GOT3 (cell line): ENCODE data around the gene CCDC32.
"Not testable (repeated sequence)": the region's sequence is repeated elsewhere in the genome, so short reads cannot be mapped to it uniquely, and the experiment has no call there.

Experiments
- DNase-seq: peaks from one replicate; lab custom pipeline; 2025; ENCODE audit warnings: mixed read lengths; lab: John Stamatoyannopoulos, UW

CCDC32 gene

DNA sequence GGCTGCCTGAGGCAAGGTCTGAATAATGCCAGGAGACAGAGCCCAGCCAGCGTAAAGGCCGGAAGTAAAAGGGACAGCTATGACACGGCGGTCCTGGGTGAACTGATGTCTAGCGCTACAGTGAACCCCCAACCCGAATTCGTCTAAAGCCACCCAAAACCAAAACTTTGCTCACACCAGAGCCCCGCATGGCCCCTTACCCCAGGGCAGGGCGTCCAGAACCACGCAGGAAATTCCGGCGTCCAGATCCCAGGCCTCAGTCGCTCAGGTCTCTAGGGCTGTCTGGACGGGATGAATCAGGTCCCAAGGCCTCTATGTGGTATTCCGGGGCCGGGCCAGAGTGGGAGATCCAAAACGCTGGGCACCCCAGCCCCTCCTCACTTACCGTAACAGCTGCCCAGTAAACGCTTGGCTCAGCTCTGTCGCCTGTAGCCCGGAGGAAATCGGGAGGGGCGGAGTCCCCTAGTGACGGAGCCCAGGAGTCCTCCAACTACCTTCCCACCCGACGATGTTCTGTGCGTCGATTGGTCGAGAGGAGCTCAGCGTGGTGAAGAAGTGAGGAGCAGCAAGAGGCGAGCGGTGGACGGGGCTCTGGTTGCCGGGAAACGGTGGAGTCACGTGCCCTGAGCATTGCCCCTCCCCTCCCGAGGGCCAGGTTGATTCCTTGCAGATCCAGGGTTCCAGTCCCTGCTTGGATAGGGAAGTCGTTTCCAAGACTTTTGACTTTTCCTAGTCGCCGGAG, at the start of gene CCDC32:
TSS of gene CCDC32 (minus strand) at position 452 of the 742 bp plus-strand sequence. CDS start 2,027 bp downstream, outside the sequence.
- DNase-seq = peak; percentile 86

DNA sequence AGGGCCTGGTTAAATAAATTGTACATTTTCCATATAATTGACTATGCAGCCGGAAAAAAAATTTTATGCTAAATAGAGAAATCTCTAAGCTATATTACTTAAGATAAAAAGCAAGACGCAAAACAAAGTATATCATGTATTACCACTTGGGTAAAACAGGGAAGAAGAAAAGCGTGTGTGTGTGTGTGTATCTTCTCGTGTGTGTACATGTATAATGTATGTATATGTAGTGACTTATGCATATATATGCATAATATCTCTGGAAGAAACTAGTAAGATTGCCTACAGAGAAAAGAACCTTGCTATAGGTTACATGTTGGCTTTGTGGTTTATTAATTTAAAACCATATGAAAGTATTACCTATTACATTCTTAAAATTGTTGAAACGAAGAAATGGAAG, 48.2 kb upstream of the CCDC32 start:
- DNase-seq = no peak

DNA sequence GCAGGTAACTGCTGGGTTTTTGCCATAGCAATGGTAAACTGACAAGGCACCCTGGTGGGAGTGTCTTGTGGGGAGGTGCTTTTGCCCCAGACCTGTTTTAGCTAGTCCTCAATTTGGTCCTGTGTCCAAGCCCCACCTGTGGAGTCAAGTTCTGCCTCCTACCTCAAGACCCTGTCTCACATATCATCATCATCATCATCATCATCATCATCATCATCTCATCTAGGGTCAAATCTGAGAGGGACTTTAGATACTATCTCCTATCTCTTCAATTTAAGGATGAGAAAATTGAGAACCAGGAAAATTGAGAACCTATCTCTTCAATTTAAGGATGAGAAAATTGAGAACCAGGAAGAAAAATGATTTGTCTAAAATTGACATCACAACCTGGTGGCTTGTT, 39.1 kb upstream of the CCDC32 start:
- DNase-seq = no peak

DNA sequence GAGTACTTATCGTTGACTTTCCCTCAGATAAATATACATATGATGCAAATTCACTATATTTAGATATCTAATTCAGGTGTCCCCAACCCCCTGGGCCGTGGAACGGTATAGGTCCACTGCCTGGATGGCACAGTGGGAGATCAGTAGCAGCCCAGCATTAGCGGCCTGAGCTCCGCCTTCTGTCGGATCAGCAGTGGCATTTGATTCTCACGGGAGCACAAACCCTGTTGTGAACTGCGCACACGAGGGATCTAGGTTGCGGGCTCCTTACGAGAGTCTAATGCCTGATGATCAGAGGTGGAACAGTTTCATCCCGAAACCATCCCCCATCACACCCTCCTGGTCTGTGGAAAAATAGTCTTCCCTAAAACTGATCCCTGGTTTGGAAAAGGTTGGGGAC, 36.1 kb upstream of the CCDC32 start:
- DNase-seq = no peak

- DNase-seq = no peak
Measured at GRCh38 chr15:40598672-40599071, 33.8 kb upstream of the CCDC32 start.

DNA sequence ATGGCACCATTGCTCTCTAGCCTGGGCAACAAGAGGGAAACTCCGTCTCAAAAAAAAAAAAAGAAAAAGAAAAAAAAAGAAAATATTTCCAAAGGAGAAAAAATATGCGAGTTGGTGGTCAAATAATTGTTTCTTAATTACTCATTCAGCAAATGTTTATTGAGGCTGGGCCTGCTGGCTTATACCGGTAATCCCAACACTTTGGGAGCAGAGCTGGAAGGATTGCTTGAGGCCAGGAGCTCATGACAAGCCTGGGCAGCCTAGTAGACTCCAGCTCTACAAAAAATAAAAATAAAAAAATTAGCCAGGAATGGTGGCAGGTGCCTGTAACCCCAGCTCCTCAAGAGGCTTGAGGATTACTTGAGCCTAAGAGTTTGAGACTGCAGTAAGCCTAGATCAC, 33.3 kb upstream of the CCDC32 start:
- DNase-seq = no peak

DNA sequence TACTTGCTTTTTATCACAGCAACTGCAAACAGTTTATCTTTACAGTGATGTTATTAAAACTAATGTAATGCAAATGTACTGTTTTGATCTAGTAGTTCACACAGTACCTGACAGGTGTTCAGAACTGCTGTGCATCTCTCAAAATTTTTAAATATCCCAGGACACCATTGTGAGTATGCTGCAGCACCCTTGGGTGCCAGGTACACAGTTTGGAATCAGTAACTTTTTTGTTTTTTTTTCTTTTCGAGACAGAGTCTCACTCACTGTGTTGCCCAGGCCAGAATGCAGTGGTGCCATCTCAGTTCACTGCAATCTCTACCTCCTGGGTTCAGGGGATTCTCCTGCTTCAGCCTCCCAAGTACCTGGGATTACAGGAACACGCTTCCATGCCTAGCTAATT, 32.2 kb upstream of the CCDC32 start:
- no peak for DNase-seq

DNA sequence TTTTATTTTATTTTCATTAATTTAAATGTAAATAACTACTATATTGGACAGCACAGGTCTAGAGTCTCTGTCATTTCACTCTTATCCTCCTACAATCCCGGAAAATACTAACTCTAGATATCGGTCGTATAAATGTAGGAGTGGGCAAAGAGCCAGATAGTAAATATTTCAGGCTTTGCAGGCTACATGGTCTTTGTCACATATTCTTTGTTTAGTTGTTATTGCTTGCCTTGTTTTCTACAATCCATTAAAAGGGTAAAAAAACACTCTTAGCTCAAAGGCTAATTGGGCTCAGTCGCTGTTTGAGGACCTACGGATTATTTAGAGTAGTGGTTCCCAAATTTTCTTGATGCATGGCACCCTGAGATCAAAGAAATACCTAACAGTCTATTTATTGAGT, 30.9 kb upstream of the CCDC32 start:
- no peak for DNase-seq

DNA sequence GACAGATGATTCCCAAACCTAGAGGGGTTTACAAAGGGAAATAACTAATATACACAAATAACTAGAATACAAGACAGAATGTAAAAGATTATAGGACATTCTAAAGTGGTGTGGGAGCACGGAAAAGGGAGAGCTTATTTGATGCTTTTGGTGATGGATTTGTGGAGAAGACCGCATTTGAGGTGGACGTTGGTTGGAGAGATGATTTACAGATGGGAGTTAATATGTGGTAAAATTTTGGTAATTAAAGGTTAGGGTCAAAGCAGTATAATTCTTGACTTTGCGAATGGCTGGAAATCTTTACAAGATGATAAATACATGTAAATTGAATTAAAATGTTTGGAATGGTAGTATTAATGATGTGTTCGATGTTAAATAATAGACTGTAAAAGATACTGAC, 30.4 kb upstream of the CCDC32 start:
- no peak for DNase-seq

DNA sequence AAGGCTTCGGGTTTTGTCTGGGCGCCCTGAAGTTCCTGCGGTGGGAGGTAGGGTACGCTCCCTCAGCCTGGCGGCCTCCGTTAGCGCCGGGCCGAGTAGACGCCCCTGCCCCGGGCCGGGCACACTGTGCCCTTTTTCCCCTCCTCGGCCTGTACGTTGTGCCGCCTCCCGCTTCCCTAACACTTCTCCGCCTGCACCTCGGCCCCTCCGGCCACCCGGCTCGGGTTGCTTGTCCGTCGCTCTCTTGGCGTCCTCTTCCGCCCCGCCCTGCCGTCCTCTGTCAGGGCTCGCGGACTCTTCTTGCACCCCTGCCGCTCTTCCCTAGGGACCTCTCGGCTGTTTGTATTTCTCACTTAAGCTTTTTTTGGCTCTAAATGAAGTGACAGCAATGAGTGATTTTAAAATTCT, 29.6 kb upstream of the CCDC32 start:
- peak; percentile 56 for DNase-seq

DNA sequence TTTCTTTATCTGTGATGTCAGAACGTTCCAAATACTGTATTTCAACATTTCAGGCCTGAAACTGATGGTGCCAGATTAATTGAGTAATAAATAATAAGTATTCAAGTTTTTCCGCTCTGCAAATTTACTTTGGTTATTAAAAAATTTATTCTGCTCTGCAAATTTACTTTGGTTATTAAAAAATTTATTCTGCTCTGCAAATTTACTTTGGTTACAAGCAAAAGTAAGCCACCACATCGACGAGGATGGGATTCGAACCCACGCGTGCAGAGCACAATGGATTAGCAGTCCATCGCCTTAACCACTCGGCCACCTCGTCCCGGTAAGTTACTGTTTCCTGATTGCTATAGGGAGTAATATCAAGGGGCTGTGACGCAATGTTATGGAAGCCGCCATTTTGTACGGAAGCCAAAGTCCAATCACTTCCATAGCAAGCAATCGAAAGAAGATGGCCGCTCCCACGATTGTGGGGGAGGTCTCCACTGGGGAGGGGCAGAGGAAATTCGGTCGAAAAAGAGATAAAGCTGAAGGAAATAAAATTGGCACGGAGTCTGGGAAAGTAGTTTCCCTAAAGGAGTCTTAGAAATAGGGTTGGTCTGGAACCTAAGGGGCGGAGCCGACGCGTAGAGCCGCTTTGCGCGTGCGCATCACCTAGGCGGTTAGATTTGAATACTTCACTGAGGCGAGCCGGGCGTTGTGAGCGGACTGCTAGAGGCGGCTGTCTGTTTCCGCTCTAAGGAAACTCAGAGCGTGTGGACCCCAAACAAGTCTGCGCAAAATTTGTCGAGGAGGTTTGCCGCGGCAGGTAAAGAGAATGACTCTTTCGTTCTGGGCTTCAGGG, 29.0 kb upstream of the CCDC32 start, which contains the start of gene KNL1:
TSS of gene KNL1 (plus strand) at position 662 of the 841 bp plus-strand sequence. CDS start 8,683 bp downstream, outside the sequence.
- DNase-seq = peak; percentile 87

DNA sequence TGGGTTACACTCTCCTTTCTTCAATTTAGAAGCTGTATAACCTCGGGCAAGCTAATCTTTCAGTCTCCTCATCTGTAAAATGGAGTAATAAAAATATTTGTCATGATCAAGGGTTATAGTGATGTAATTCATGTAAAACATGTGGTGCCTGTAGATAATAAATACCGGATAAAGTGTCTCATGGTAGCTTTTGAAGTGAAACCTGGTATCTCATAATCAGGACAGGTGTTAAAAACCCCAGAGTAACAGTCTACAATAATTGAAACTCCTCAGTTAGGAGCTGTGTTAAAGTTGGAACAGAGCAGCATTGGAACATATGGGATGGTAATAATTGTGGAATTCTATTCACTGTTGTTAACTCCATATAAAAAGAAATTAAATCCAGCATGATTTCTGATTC, 28.3 kb upstream of the CCDC32 start:
- no peak for DNase-seq

DNA sequence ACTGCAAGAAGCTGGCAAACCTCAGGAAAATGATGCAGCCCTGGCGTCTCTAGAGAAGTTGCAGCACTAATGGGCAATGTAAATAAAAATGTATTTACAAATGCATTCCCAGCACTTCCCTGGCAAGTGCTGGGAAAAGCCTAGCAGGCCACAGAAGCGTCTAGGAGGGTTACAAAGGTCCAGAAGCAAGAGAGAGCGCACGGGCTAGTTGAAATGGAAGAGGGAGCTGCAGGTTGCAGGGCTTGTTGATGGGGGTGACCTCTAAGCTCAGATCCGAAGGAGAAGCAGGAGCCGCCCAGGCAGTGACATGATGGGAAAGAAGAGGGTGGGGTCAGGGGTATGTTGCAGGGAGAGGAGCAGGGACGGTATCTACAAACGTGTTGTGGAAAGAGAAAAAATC, 26.5 kb upstream of the CCDC32 start:
- DNase-seq = no peak

- no peak for DNase-seq
Measured at GRCh38 chr15:40590667-40591050, 25.8 kb upstream of the CCDC32 start.

- DNase-seq = no peak
Measured at GRCh38 chr15:40584191-40584590, 19.3 kb upstream of the CCDC32 start.

- DNase-seq = peak; percentile 45
Measured at GRCh38 chr15:40582726-40583246, 17.9 kb upstream of the CCDC32 start.

DNA sequence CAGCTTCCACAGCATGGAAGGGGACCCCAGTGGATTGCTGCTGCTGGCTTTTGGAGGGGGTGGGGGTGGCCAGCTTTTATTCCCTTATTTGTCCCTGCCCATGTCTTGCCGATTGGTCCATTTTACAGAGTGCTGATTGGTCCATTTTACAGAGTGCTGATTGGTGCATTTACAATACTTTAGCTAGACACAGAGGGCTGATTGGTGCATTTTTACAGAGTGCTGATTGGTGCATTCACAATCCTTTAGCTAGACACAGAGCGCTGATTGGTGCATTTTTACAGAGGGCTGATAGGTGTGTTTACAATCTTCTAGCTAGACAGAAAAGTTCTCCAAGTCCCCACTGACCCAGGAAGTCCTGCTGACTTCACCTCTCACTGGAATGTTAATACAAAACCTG, 17.0 kb upstream of the CCDC32 start:
- not testable (repeated sequence) for DNase-seq

DNA sequence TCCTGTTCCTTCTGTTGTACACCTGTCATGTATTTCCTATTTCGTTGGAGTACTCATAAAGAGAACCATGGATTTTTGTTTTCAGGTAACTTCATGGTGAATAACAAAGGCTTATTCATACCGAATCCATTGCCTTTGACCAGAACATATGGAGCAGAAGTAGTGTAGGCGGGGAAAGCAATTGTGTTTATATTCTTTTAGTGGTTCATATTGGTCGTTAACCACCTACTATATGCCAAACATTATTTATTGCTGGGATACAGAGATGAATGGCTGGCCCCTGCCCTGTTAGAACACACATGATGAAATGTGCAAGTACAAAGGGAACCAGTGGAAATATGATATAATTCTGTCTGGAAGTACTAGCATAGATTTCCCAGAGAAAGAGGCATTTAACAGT, 14.1 kb upstream of the CCDC32 start:
- DNase-seq = no peak

GRCh38 chr15:40576914-40577313, 12.1 kb upstream of the CCDC32 start:
- not testable (repeated sequence) for DNase-seq

DNA sequence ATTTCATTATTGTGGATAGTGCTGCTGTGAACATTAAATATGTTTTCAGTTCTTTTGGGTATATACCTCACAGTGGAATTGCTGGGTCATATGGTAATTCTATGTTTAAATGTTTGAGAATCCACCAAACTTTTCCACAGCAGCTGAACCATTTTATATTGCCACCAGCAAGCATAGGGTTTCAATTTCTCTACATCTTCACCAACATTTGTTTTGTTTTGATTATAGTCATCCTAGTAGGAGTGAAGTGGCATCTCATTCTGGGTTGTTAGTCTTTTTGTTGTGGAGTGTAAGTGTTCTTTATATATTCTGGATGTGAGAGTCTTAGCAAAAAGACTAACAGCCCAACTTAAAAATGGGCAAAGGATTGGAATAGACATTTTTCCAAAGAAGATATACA, 10.3 kb upstream of the CCDC32 start:
- DNase-seq = no peak

GRCh38 chr15:40569129-40569953, 4.5 kb upstream of the CCDC32 start, which contains the start of gene RPUSD2:
TSS of gene RPUSD2 (plus strand) at chr15:40569299. CDS start at chr15:40569338, 39 bp downstream.
- DNase-seq = peak; percentile 55

DNA sequence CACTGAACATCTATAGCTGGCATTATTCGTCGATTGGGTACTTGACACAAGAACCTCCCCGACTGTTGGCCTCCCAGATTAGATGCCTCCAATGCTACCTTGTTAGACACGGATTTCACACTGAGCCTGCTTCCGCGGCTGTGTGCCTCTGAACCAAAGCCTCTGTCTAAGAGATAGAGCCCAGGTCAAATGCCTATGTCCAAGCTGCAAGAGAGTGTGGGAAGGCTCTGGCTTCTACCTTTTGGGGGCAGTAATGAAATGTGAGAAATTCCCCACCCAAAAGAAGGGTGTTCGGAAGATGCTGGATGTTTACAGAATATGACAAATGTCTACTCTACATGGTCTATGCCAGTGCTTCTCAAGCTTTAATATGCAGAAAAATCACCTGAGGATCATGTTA, 2.3 kb upstream of the CCDC32 start:
- DNase-seq = no peak
